ENCODE results near the gene CD74. TPM values are rescaled to one million over a fixed set of nuclear protein-coding genes. Genes with fewer than 3 reads are reported as not detected.
A peak's percentile ranks its signal among the peaks of the same experiment; 100 is the strongest.

CD74 gene
- total and polyA plus RNA-seq, 2 of the 13 experiments (the other 11 are each of a cell fraction or from before 2014, with no cell fraction given): 34.1 to 84.4 TPM

- TF ChIP-seq PAXIP1 (CRISPR knock-in tag; conservative IDR thresholded peaks at IDR 0.05) (peak; percentile 75), ZNF562 (CRISPR knock-in tag; IDR thresholded peaks at IDR 0.05; ENCODE audit: borderline replicate concordance) (no peak), ZNF616 (CRISPR knock-in tag; IDR thresholded peaks at IDR 0.05; ENCODE audit: low read depth) (no peak), ZGPAT (CRISPR knock-in tag; IDR thresholded peaks at IDR 0.05) (peak; percentile 76), DNMT3B (CRISPR knock-in tag; conservative IDR thresholded peaks at IDR 0.05) (no peak), NCOR1 (IDR thresholded peaks at IDR 0.05; ENCODE audit: borderline replicate concordance, low read length) (0 out of 2 replicates have a peak, but pooled peaks have one; percentile 57), MED1 (CRISPR knock-in tag; IDR thresholded peaks at IDR 0.05) (0 out of 2 replicates have a peak, but pooled peaks have one; percentile 24), FUBP1 (CRISPR knock-in tag; IDR thresholded peaks at IDR 0.05; ENCODE audit: borderline replicate concordance) (no peak), MLXIP (CRISPR knock-in tag; IDR thresholded peaks at IDR 0.05; ENCODE audit: borderline replicate concordance) (no peak), HNF1A (IDR thresholded peaks at IDR 0.05; ENCODE audit: low read depth) (no peak), HNF1A (CRISPR knock-in tag; IDR thresholded peaks at IDR 0.05; ENCODE audit: borderline replicate concordance) (no peak), STAG1 (CRISPR knock-in tag; IDR thresholded peaks at IDR 0.05) (no peak), RARG (CRISPR knock-in tag; IDR thresholded peaks at IDR 0.05; ENCODE audit: low read depth) (no peak), ZNF572 (CRISPR knock-in tag; IDR thresholded peaks at IDR 0.05) (no peak)
Observed at GRCh38 chr5:150428106-150428876, 15.6 kb upstream of the CD74 start (continued).

All from HepG2 (cell line).